Natural killer cell (primary cell): ENCODE measurements around the gene MALRD1. TPM values are rescaled to one million over a fixed set of nuclear protein-coding genes. Genes with fewer than 3 reads are reported as not detected.

Experiments
- ATAC-seq, 3 donors: fragments of 150-1000 bp in 2 of 3; fragments of 200-7000 bp in 1 of 3; cut with Tn5 transposase; 1 replicate in 1 of 3; 2 replicates in 2 of 3; pipeline ENCODE4 v1.10.0; 2021; ENCODE audit warnings: mild to moderate bottlenecking in 2 of 3, moderate library complexity in 2 of 3
- DNase-seq, 2 donors: peaks; one replicate each; pipeline versions ENCODE4 v3.0.0 to v3.0.0-alpha.2; 2013 to 2021; ENCODE audit warnings: mixed read lengths in 1 of 2
- H3K27ac ChIP-seq: one replicate; pipeline ENCODE4 v1.5.1; 2013; ENCODE audit warnings: mild to moderate bottlenecking, low read length
- H3K27me3 ChIP-seq: one replicate; pipeline ENCODE4 v1.6.1; 2013; ENCODE audit warnings: low read length; ENCODE audit not compliant: control insufficient read depth, insufficient read depth
- H3K36me3 ChIP-seq: one replicate; pipeline ENCODE4 v1.6.1; 2013; ENCODE audit warnings: low read length; ENCODE audit not compliant: control insufficient read depth, insufficient read depth
- H3K4me1 ChIP-seq: one replicate; pipeline ENCODE4 v1.6.1; 2013; ENCODE audit warnings: low read length; ENCODE audit not compliant: control insufficient read depth, insufficient read depth
- H3K4me3 ChIP-seq: one replicate; pipeline ENCODE4 v1.5.1; 2013; ENCODE audit warnings: low read length
- H3K9me3 ChIP-seq: one replicate; pipeline ENCODE4 v1.6.1; 2013; ENCODE audit warnings: low read length; ENCODE audit not compliant: control insufficient read depth, insufficient read depth
- H3K27ac Mint-ChIP-seq, 2 donors: one replicate each; pipeline ENCODE4 v1.8.0; 2022; ENCODE audit warnings: mild to moderate bottlenecking in 2 of 2, mixed read lengths in 2 of 2, moderate library complexity in 1 of 2
- H3K27me3 Mint-ChIP-seq, 2 donors: one replicate each; pipeline ENCODE4 v1.8.0; 2022; ENCODE audit warnings: low read depth in 2 of 2, mixed read lengths in 2 of 2
- H3K36me3 Mint-ChIP-seq: one replicate; pipeline ENCODE4 v1.8.0; 2022; ENCODE audit warnings: mixed read lengths
- H3K4me1 Mint-ChIP-seq, 2 donors: one replicate each; pipeline ENCODE4 v1.8.0; 2022; ENCODE audit warnings: mixed read lengths in 2 of 2
- H3K4me3 Mint-ChIP-seq: one replicate; pipeline ENCODE4 v1.8.0; 2022; ENCODE audit warnings: mild to moderate bottlenecking, moderate library complexity, mixed read lengths
- H3K9me3 Mint-ChIP-seq, 2 donors: one replicate each; pipeline ENCODE4 v1.8.0; 2022; ENCODE audit warnings: mixed read lengths in 2 of 2
- WGBS: methylation state at CpG from one replicate; pipeline ENCODE4 v1.1.7; 2013; ENCODE audit warnings: missing lambda C conversion rate; ENCODE audit not compliant: insufficient coverage; 5-methylcytosine and 5-hydroxymethylcytosine counted together
- intact Hi-C: fragments of 100-400 bp; cut with micrococcal nuclease; formaldehyde crosslinking; loops from one replicate; pipeline ENCODE4 v1.14.2; 2022
- total RNA-seq, 4 donors: library from RNA; stranded (reverse); fragments of 120-200 nt in 1 of 4; gene quantifications; one replicate each; pipeline versions ENCODE4 v1.2.3 to v1.2.4, GENCODE V29; 2013 to 2022
- TF ChIP-seq, protein P1 (sequence below): fragments of 200-600 bp; IDR thresholded peaks from one replicate; pipeline ENCODE4 v1.8.0; 2022; ENCODE audit warnings: antibody characterized with exemption

The MALRD1 gene
- total RNA-seq, 3 donors from 2014 or later (not counting 1 experiment from before 2014, with no cell fraction given) = not detected

DNA sequence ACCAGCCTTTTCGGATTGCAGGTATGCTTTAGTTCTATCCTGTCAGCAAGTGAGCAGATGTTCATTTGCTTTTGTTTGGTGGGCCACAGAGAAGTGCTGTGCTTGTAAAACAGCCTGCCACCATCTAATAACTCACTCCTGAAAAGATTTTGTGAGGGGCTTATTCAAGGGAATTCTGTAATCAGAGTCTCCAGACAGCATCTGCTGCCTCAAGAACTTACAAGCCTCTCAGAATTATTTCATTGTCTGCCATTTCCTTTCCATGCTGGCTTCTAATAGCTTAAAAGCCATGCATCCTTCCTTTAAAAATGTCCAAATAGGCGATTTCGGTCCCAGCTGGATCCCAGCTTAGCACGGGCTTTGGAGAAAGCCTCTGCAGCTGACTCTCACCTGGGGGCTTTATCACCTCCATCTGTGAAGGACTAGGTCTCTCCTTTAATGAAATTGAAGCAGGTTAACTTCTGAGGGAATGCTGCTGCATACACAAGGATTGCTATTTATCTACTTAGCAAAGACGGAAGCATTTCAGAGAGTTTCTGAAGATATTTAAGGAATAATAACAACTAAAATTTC, 48.0 kb downstream of the MALRD1 start:
- DNase-seq (no peak), ATAC-seq (no peak)
- 78% methylated on average over 4 of the region's 5 CpGs for WGBS
- Histone ChIP-seq H3K27me3 (no peaks in the 10 kb centered on the region), H3K36me3 (no peaks in the 10 kb centered on the region), H3K9me3 (no peaks in the 10 kb centered on the region), H3K4me1 (no peaks in the 10 kb centered on the region), H3K27ac (no peak overlapping the region), H3K4me3 (no peak overlapping the region)
- peaks cover 13 to 15% of the 10 kb centered on the region in 2 donors for H3K9me3 Mint-ChIP-seq
- intact Hi-C loops = no loop called here
- H3K4me1 Mint-ChIP-seq = no peaks in the 10 kb centered on the region
- H3K27ac Mint-ChIP-seq = no peak overlapping the region
- H3K4me3 Mint-ChIP-seq = no peak overlapping the region
- TF ChIP-seq, protein P1, sequence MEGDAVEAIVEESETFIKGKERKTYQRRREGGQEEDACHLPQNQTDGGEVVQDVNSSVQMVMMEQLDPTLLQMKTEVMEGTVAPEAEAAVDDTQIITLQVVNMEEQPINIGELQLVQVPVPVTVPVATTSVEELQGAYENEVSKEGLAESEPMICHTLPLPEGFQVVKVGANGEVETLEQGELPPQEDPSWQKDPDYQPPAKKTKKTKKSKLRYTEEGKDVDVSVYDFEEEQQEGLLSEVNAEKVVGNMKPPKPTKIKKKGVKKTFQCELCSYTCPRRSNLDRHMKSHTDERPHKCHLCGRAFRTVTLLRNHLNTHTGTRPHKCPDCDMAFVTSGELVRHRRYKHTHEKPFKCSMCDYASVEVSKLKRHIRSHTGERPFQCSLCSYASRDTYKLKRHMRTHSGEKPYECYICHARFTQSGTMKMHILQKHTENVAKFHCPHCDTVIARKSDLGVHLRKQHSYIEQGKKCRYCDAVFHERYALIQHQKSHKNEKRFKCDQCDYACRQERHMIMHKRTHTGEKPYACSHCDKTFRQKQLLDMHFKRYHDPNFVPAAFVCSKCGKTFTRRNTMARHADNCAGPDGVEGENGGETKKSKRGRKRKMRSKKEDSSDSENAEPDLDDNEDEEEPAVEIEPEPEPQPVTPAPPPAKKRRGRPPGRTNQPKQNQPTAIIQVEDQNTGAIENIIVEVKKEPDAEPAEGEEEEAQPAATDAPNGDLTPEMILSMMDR = no peak
- H3K27me3 Mint-ChIP-seq = no peaks in the 10 kb centered on the region
- H3K36me3 Mint-ChIP-seq = peaks cover 10% of the 10 kb centered on the region

DNA sequence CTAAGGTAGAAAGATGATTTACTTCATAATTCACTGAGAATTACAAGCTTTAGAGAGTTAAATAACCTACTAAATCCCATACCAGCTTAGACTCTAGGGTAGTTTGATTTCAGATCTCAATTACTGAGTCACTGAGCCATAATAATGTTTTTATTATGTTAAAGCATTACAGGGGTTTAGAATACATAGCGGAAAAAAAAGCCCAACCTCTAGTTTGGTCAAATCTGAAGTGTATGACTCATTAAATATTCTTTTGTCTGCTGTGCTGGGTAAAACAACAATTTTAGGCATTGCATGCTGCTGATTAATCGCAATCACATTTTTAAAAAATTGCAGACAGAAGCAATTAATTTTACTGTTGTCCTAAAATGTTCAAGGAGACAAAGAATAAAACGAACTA, 48.5 kb downstream of the MALRD1 start:
- Histone ChIP-seq H3K4me3 (no peak overlapping the region), H3K36me3 (no peaks in the 10 kb centered on the region), H3K9me3 (no peaks in the 10 kb centered on the region), H3K27me3 (no peaks in the 10 kb centered on the region), H3K27ac (no peak overlapping the region), H3K4me1 (no peaks in the 10 kb centered on the region)
- Mint-ChIP-seq H3K27me3 (no peaks in the 10 kb centered on the region), H3K4me1 (no peaks in the 10 kb centered on the region), H3K27ac (no peak overlapping the region), H3K4me3 (no peak overlapping the region), H3K9me3 (peaks cover 13 to 15% of the 10 kb centered on the region in 2 donors), H3K36me3 (peaks cover 10% of the 10 kb centered on the region)
- TF ChIP-seq, protein P1 = no peak
- DNase-seq = no peak
- no peak for ATAC-seq
- 81% methylated on average over 3 of the region's 3 CpGs for whole genome bisulfite sequencing
- intact Hi-C loops = no loop called here

DNA sequence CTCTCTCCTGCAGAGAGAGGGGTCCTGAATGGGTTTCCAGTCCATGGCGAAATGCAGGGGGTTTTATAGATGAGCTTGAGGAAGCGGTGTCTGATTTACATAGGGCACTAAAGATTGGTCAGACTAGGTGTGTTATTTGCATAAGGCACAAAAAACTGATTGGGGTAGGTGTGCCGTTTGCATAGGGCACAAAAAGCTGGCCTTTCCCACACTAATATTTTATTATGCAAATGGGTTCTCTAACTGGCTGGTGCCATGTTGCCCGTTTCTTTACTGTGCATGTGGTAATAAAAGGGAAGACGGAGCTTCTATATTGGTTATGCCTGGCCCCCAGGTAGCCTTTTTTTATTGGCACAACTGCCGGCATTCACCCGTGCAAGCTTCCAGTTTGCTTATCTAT, 50.2 kb downstream of the MALRD1 start:
- Histone ChIP-seq H3K9me3 (no peaks in the 10 kb centered on the region), H3K27ac (no peak overlapping the region), H3K4me1 (no peaks in the 10 kb centered on the region), H3K36me3 (no peaks in the 10 kb centered on the region), H3K27me3 (no peaks in the 10 kb centered on the region), H3K4me3 (no peak overlapping the region)
- intact Hi-C loops = no loop called here
- no peak overlapping the region for H3K27ac Mint-ChIP-seq
- ATAC-seq (no peak), DNase-seq (no peak)
- H3K36me3 Mint-ChIP-seq = peaks cover 10% of the 10 kb centered on the region
- no peaks in the 10 kb centered on the region for H3K27me3 Mint-ChIP-seq
- TF ChIP-seq, protein P1 = no peak
- no peak overlapping the region for H3K4me3 Mint-ChIP-seq
- WGBS = 83% methylated on average over 6 of the region's 7 CpGs
- no peaks in the 10 kb centered on the region for H3K4me1 Mint-ChIP-seq
- peaks cover 13 to 15% of the 10 kb centered on the region in 2 donors for H3K9me3 Mint-ChIP-seq

DNA sequence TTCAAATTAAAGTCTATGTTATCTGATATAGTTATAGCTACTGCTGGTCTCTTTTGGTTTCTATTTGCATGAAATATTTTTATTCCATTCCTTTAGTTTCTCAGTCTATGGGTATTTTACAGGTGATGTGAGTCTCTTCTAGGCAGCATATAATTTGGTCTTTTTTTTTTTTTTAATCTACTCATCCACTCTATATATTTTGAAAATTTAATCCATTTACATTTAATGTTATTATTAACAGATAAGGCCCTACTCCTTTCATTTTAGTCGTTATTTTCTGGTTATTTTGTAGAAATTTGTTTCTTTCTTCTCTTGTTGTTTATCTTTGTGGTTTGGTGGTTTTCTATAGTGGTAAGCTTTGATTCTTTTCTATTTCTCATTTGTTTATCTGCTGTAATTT, 58.8 kb downstream of the MALRD1 start:
- DNase-seq (no peak), ATAC-seq (no peak)
- no peak overlapping the region for H3K27ac ChIP-seq
- no peaks in the 10 kb centered on the region for H3K4me1 ChIP-seq
- WGBS = no CpG with 5 or more reads among the region's 1 CpG
- H3K9me3 ChIP-seq = peaks cover 10% of the 10 kb centered on the region
- TF ChIP-seq, protein P1 = no peak
- H3K27me3 ChIP-seq = no peaks in the 10 kb centered on the region
- Mint-ChIP-seq H3K4me1 (no peaks in the 10 kb centered on the region), H3K27ac (no peak overlapping the region), H3K4me3 (no peak overlapping the region), H3K9me3 (peaks cover 10 to 17% of the 10 kb centered on the region in 2 donors), H3K36me3 (no peaks in the 10 kb centered on the region), H3K27me3 (no peaks in the 10 kb centered on the region)
- no peaks in the 10 kb centered on the region for H3K36me3 ChIP-seq
- H3K4me3 ChIP-seq = no peak overlapping the region
- intact Hi-C loops = no loop called here
